Kidney (tissue), 14 donors: ENCODE results near the gene MYL5. TPM values are rescaled to one million over a fixed set of nuclear protein-coding genes. Genes with fewer than 3 reads are reported as not detected.

Experiments used
- DNase-seq, 5 donors: peaks; one replicate each; pipeline ENCODE4 v3.0.0-alpha.2; 2013 to 2020
- FAIRE-seq: peaks from 2 replicates; lab custom pipeline; 2012; peaks lifted over from hg19 to GRCh38; lab: Jason Lieb, UNC
- H3K27ac ChIP-seq, 2 donors: one replicate each; pipeline ENCODE4 v1.7.0; 2013; ENCODE audit warnings: low read depth in 2 of 2, low read length in 2 of 2, inconsistent platforms in 1 of 2
- H3K27me3 ChIP-seq: one replicate; pipeline ENCODE4 v1.7.1; 2013; ENCODE audit warnings: low read length, inconsistent platforms; ENCODE audit not compliant: control insufficient read depth, insufficient read depth
- H3K36me3 ChIP-seq, 3 donors: one replicate each; pipeline versions ENCODE4 v1.7.0 to v1.7.1; 2013; ENCODE audit warnings: low read length in 3 of 3, control low read depth in 1 of 3, inconsistent platforms in 1 of 3; ENCODE audit not compliant: insufficient read depth in 3 of 3, control insufficient read depth in 2 of 3
- H3K4me1 ChIP-seq, 3 donors: one replicate each; pipeline versions ENCODE4 v1.7.0 to v1.7.1; 2013; ENCODE audit warnings: low read length in 3 of 3, inconsistent platforms in 1 of 3, low read depth in 1 of 3; ENCODE audit not compliant: control insufficient read depth in 2 of 3, insufficient read depth in 2 of 3
- H3K4me3 ChIP-seq, 3 donors: one replicate each; pipeline versions ENCODE4 v1.7.0 to v1.8.1; 2013; ENCODE audit warnings: low read length in 3 of 3, control low read depth in 1 of 3, inconsistent platforms in 1 of 3
- H3K9ac ChIP-seq, 3 donors: one replicate each; pipeline versions ENCODE4 v1.7.0 to v1.7.1; 2013; ENCODE audit warnings: low read length in 3 of 3, control low read depth in 1 of 3, inconsistent platforms in 1 of 3
- H3K9me3 ChIP-seq, 3 donors: one replicate each; pipeline versions ENCODE4 v1.7.0 to v1.7.1; 2013; ENCODE audit warnings: low read length in 3 of 3, control low read depth in 1 of 3, inconsistent platforms in 1 of 3; ENCODE audit not compliant: control insufficient read depth in 2 of 3, insufficient read depth in 1 of 3
- CTCF ChIP-seq: IDR thresholded peaks from 3 replicates; pipeline ENCODE4 v1.5.1; 2012; ENCODE audit warnings: mild to moderate bottlenecking, moderate library complexity, borderline replicate concordance; ENCODE audit not compliant: insufficient read depth; ENCODE audit errors: extremely low read depth
- intact Hi-C: fragments of 100-400 bp; cut with DNase I; formaldehyde crosslinking; loops from one replicate; pipeline ENCODE4 v1.11.1; 2022
- polyA plus RNA-seq: library from polyadenylated mRNA; stranded (reverse); fragments of 350-450 nt; fragmentation: Illumina TruSeq; extraction: RNeasy Lipid Tissue Mini Kit (QIAGEN cat#74804); gene quantifications from one replicate; pipeline ENCODE4 v1.2.3, GENCODE V29; 2014; ENCODE audit warnings: low read depth, low replicate concordance; ENCODE audit not compliant: insufficient read depth
- total RNA-seq: library from RNA; stranded (reverse); fragmentation: NEBNext Ultra II Directional; extraction: Animal tissue kit (Norgen Biotek cat#: 25700); gene quantifications from one replicate; pipeline ENCODE4 v1.2.1, GENCODE V29; 2021
- donor health status: control.
- donor health status: control.
- donor health status: control.
- donor health status: control.
- donor health status: control.
- donor health status: DM: yes; HTN: yes; CAD: no.
- donor health status: Normal renal cell carcinoma (clear cell type).

Gene MYL5
- total and polyA plus RNA-seq, 2 donors from 2014 or later, result 17.9 to 29.6 TPM

- H3K27me3 ChIP-seq, result no peaks in the 10 kb centered on the region
- no peak overlapping the region for H3K9ac ChIP-seq
- H3K36me3 ChIP-seq, result no peaks in the 10 kb centered on the region
- no peak overlapping the region for H3K4me3 ChIP-seq
- DNase-seq (peak in 2 of 5 donors; percentile 19 to 37), FAIRE-seq (no peak)
- no peaks in the 10 kb centered on the region for H3K9me3 ChIP-seq
- peaks cover 0 to 6% (median 0%) of the 10 kb centered on the region in 3 donors for H3K4me1 ChIP-seq
- no peak for TF ChIP-seq CTCF
- intact Hi-C loops, result no loop called here
- no peak overlapping the region for H3K27ac ChIP-seq
Observed at GRCh38 chr4:661231-661630, 13.1 kb upstream of the MYL5 start.

GRCh38 chr4:661881-662761 is 12.2 kb upstream of the MYL5 start:
- Histone ChIP-seq H3K9me3 (no peaks in the 10 kb centered on the region), H3K9ac (no peak overlapping the region), H3K4me1 (peaks cover 0 to 6% (median 0%) of the 10 kb centered on the region in 3 donors), H3K4me3 (no peak overlapping the region), H3K27ac (no peak overlapping the region), H3K27me3 (no peaks in the 10 kb centered on the region), H3K36me3 (no peaks in the 10 kb centered on the region)
- intact Hi-C loops, result no loop called here
- DNase-seq, result peak in 2 of 5 donors; percentile 52 to 75
- no peak for TF ChIP-seq CTCF
- FAIRE-seq, result no peak

GRCh38 chr4:663046-663437 is 11.3 kb upstream of the MYL5 start:
- Histone ChIP-seq H3K27ac (no peak overlapping the region), H3K36me3 (no peaks in the 10 kb centered on the region), H3K9me3 (no peaks in the 10 kb centered on the region), H3K4me1 (peaks cover 0 to 6% (median 0%) of the 10 kb centered on the region in 3 donors), H3K9ac (no peak overlapping the region), H3K4me3 (peak overlapping the region in 2 of 3 donors; percentile 65 to 75), H3K27me3 (no peaks in the 10 kb centered on the region)
- intact Hi-C loops, result no loop called here
- FAIRE-seq (no peak), DNase-seq (peak in 1 of 5 donors; percentile 75)
- TF ChIP-seq CTCF, result no peak
